HCT116 (cell line): ENCODE data around the gene NANOGP8. TPM values are rescaled to one million over a fixed set of nuclear protein-coding genes. Genes with fewer than 3 reads are reported as not detected.

Experiments
- ATAC-seq: fragments of 200-7000 bp; cut with Tn5 transposase; 2 replicates; pipeline ENCODE4 v1.9.1; 2020; ENCODE audit warnings: mild to moderate bottlenecking, moderate library complexity
- BruUV-seq: library from RNA; stranded (reverse); fragments of 400-500 nt; replicated peaks from 2 replicates; lab custom pipeline; 2021; lab: Mats Ljungman, UMichigan
- CTCF ChIA-PET: fragments of 300-600 bp; sonication (Branson Sonifier 250); formaldehyde crosslinking; loops from one replicate; lab custom pipeline; 2021; ENCODE audit warnings: antibody characterized with exemption; lab: Charles Lee
- POLR2A ChIA-PET: fragments of 300-600, 350-600 bp; sonication (Branson Sonifier 250); formaldehyde crosslinking; loops from one replicate; lab custom pipeline; 2021; ENCODE audit warnings: antibody characterized with exemption; lab: Charles Lee
- RAD21 ChIA-PET, 2 experiments: fragments of 300-600 bp; sonication (Branson Sonifier 250); formaldehyde crosslinking; loops; one replicate each; lab custom pipeline; 2023; ENCODE audit warnings: low total read pairs in 2 of 2; ENCODE audit not compliant: uncharacterized antibody in 2 of 2, unreplicated experiment in 2 of 2, low non-redundant PET in 1 of 2; lab: Charles Lee
- DNase-seq: peaks from one replicate; pipeline ENCODE4 v3.0.0-alpha.2; 2010; ENCODE audit warnings: low read depth, low spot score
- H2AFZ ChIP-seq: fragments of 200-600 bp; shearing (Covaris generic), sonication (generic); 2 replicates; pipeline ENCODE4 v1.6.1; 2017; ENCODE audit warnings: low read depth, mixed run types, mixed read lengths, antibody characterized with exemption, low read length; ENCODE audit not compliant: poor library complexity, severe bottlenecking
- H3K27ac ChIP-seq: 2 replicates; pipeline ENCODE4 v1.5.1; 2012; ENCODE audit warnings: low read depth, low read length
- H3K27me3 ChIP-seq: fragments of 200-600 bp; sonication (generic); 2 replicates; pipeline ENCODE4 v1.6.1; 2016; ENCODE audit warnings: mixed run types, low read length, mixed read lengths; ENCODE audit not compliant: insufficient read depth
- H3K36me3 ChIP-seq, 2 experiments: fragments of 200-500 bp in 1 of 2; fragments of 200-600 bp in 1 of 2; sonication (Bioruptor generic) in 1 of 2; sonication (generic) in 1 of 2; 2 replicates each; pipeline versions ENCODE4 v1.5.1 to v1.6.1; 2014 to 2016; ENCODE audit warnings: low read length in 2 of 2, inconsistent platforms in 1 of 2, mixed read lengths in 1 of 2, mixed run types in 1 of 2; ENCODE audit not compliant: insufficient read depth in 2 of 2, control insufficient read depth in 1 of 2
- H3K4me1 ChIP-seq, 2 experiments: fragments of 200-600 bp in 1 of 2; sonication (generic) in 1 of 2; 2 replicates each; pipeline versions ENCODE4 v1.5.1 to v1.6.1; 2012 to 2017; ENCODE audit warnings: low read length in 2 of 2, inconsistent platforms in 1 of 2, mild to moderate bottlenecking in 1 of 2, mixed read lengths in 1 of 2, mixed run types in 1 of 2, moderate library complexity in 1 of 2; ENCODE audit not compliant: insufficient read depth in 2 of 2, control insufficient read depth in 1 of 2
- H3K4me2 ChIP-seq: fragments of 200-600 bp; sonication (generic); 2 replicates; pipeline ENCODE4 v1.6.1; 2017; ENCODE audit warnings: mixed run types, low read length, mixed read lengths
- H3K4me3 ChIP-seq, 2 experiments: fragments of 200-600 bp in 1 of 2; sonication (generic) in 1 of 2; replicated peaks in 1 of 2; 2 replicates each; pipeline ENCODE4 v1.5.1; 2011 to 2016; ENCODE audit warnings: low read length in 2 of 2, control low read depth in 1 of 2, low read depth in 1 of 2, mild to moderate bottlenecking in 1 of 2, mixed read lengths in 1 of 2, mixed run types in 1 of 2
- H3K79me2 ChIP-seq: fragments of 200-600 bp; sonication (generic); 2 replicates; pipeline ENCODE4 v1.6.1; 2017; ENCODE audit warnings: mild to moderate bottlenecking, mixed run types, low read length, moderate library complexity, mixed read lengths; ENCODE audit not compliant: insufficient read depth
- H3K9ac ChIP-seq: fragments of 200-600 bp; sonication (generic); 2 replicates; pipeline ENCODE4 v1.6.1; 2016; ENCODE audit warnings: low read length, mixed read lengths
- H3K9me2 ChIP-seq: fragments of 200-600 bp; sonication (generic), shearing (Covaris generic); 2 replicates; pipeline ENCODE4 v1.6.1; 2017; ENCODE audit warnings: mixed run types, mild to moderate bottlenecking, moderate library complexity; ENCODE audit not compliant: insufficient read depth
- H3K9me3 ChIP-seq, 2 experiments: fragments of 200-500 bp in 1 of 2; fragments of 200-600 bp in 1 of 2; sonication (Bioruptor generic) in 1 of 2; sonication (generic) in 1 of 2; 2 replicates each; pipeline ENCODE4 v1.6.1; 2014 to 2017; ENCODE audit warnings: low read length in 2 of 2, mixed read lengths in 2 of 2, inconsistent platforms in 1 of 2, low read depth in 1 of 2, mild to moderate bottlenecking in 1 of 2, mixed run types in 1 of 2, moderate library complexity in 1 of 2; ENCODE audit not compliant: control insufficient read depth in 1 of 2, insufficient read depth in 1 of 2
- H4K20me1 ChIP-seq: fragments of 200-600 bp; sonication (generic), shearing (Covaris generic); 2 replicates; pipeline ENCODE4 v1.6.1; 2017; ENCODE audit warnings: mixed run types, mild to moderate bottlenecking, moderate library complexity; ENCODE audit not compliant: insufficient read depth
- ELF1 ChIP-seq: IDR thresholded peaks from 2 replicates; pipeline ENCODE4 v1.6.1; 2012; ENCODE audit warnings: low read depth, borderline replicate concordance
- FOSL1 ChIP-seq: IDR thresholded peaks from 2 replicates; pipeline ENCODE4 v1.6.1; 2012; ENCODE audit warnings: low read depth
- POLR2AphosphoS5 ChIP-seq: IDR thresholded peaks from 2 replicates; pipeline ENCODE4 v1.6.1; 2011; ENCODE audit warnings: mild to moderate bottlenecking, low read depth, low read length, moderate library complexity
- RAD21 ChIP-seq: IDR thresholded peaks from 2 replicates; pipeline ENCODE4 v1.6.1; 2012; ENCODE audit warnings: low read depth, mild to moderate bottlenecking
- SRF ChIP-seq: IDR thresholded peaks from 2 replicates; pipeline ENCODE4 v1.6.1; 2012; ENCODE audit warnings: low read depth
- YY1 ChIP-seq: IDR thresholded peaks from 2 replicates; pipeline ENCODE4 v1.6.1; 2011; ENCODE audit warnings: low read length, low read depth, moderate library complexity, mild to moderate bottlenecking; ENCODE audit not compliant: insufficient replicate concordance; ENCODE audit errors: extremely low read depth
- ZFX ChIP-seq: fragments of 450-650 bp; IDR thresholded peaks from 2 replicates; pipeline ENCODE4 v1.6.1; 2017
- ZNF274 ChIP-seq: fragments of 200-500 bp; sonication (Bioruptor generic); IDR thresholded peaks from 2 replicates; pipeline ENCODE4 v1.6.1; 2014; ENCODE audit warnings: mild to moderate bottlenecking, low read depth, low read length, inconsistent platforms
- intact Hi-C: fragments of 100-400 bp; cut with micrococcal nuclease; formaldehyde crosslinking; loops from 2 replicates; pipeline ENCODE4 v1.10.0; 2022
- total RNA-seq: library from RNA; stranded (reverse); gene quantifications from one replicate; pipeline ENCODE4 v1.2.1, GENCODE V29; 2021; ENCODE audit not compliant: unreplicated experiment
- TF ChIP-seq, protein P1 (sequence below): IDR thresholded peaks from 2 replicates; pipeline ENCODE4 v1.6.1; 2011; ENCODE audit warnings: mild to moderate bottlenecking, low read length, moderate library complexity; ENCODE audit not compliant: insufficient replicate concordance; ENCODE audit errors: extremely low read depth
- TF ChIP-seq, protein P2 (sequence below): IDR thresholded peaks from 2 replicates; pipeline ENCODE4 v1.6.1; 2012
- TF ChIP-seq, protein P3 (sequence below), 3 experiments: fragments of 200-600 bp in 1 of 3; sonication (generic) in 1 of 3; IDR thresholded peaks in 2 of 3; conservative IDR thresholded peaks in 1 of 3; 2 replicates each; pipeline ENCODE4 v1.5.1; 2012 to 2017; ENCODE audit warnings: low read depth in 2 of 3, low read length in 2 of 3, antibody characterized with exemption in 1 of 3, borderline replicate concordance in 1 of 3, control low read depth in 1 of 3, mild to moderate bottlenecking in 1 of 3, mixed read lengths in 1 of 3, mixed run types in 1 of 3, moderate library complexity in 1 of 3; ENCODE audit not compliant: insufficient read depth in 1 of 3
- TF ChIP-seq, protein P4 (sequence below): IDR thresholded peaks from 2 replicates; pipeline ENCODE4 v1.6.1; 2012; ENCODE audit warnings: low read depth

NANOGP8 gene
- total RNA-seq, 1 experiment from 2014 or later, result not detected

DNA sequence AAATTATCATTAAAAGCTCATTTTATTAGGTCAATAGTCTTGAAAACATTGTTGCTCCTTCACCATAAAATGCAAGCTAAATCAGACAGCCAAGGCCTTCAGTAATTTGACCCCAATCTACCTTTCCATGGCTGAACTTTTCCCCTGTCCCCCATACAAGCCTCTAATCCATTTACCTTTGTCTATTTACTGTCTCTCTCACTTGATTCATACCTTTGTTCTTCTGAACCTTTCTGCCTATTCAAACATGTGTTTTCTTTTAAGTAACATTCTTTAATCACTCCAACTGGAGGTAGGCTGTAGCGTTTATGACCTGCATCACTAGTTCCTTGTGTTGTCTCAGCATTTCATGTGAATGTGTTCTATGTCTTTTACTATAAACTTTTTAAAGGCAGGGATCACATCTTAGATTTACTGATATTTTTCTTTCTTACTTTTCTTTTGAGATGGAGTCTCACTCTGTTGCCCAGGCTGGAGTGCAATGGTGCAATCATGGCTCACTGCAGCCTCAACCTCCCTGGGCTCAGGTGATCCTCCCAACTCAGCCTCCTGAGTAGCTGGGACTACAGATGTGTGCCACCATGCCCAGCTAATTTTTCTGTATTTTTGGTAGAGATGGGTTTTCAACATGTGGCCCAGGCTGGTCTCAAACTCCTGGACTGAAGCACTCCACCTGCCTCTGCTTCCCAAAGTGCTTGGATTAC is 5.2 kb upstream of the NANOGP8 start:
- Histone ChIP-seq H4K20me1 (no peaks in the 10 kb centered on the region), H3K9ac (no peak overlapping the region), H3K27me3 (no peaks in the 10 kb centered on the region), H3K4me2 (no peak overlapping the region), H2AFZ (no peak overlapping the region), H3K4me1 (no peaks in the 10 kb centered on the region), H3K79me2 (no peaks in the 10 kb centered on the region), H3K27ac (no peak overlapping the region), H3K9me2 (no peaks in the 10 kb centered on the region), H3K4me3 (no peak overlapping the region), H3K9me3 (no peaks in the 10 kb centered on the region), H3K36me3 (no peaks in the 10 kb centered on the region)
- ChIA-PET CTCF (interaction anchor here (1.0 kb wide), 1 partner anchor 354 kb away, joined by 5 read pairs; no protein-coding TSS in a partner anchor), POLR2A (no interaction called here), RAD21 (no interaction called here)
- DNase-seq (no peak), ATAC-seq (no peak)
- TF ChIP-seq ZFX, result no peak
- TF ChIP-seq YY1, result no peak
- TF ChIP-seq, protein P1, sequence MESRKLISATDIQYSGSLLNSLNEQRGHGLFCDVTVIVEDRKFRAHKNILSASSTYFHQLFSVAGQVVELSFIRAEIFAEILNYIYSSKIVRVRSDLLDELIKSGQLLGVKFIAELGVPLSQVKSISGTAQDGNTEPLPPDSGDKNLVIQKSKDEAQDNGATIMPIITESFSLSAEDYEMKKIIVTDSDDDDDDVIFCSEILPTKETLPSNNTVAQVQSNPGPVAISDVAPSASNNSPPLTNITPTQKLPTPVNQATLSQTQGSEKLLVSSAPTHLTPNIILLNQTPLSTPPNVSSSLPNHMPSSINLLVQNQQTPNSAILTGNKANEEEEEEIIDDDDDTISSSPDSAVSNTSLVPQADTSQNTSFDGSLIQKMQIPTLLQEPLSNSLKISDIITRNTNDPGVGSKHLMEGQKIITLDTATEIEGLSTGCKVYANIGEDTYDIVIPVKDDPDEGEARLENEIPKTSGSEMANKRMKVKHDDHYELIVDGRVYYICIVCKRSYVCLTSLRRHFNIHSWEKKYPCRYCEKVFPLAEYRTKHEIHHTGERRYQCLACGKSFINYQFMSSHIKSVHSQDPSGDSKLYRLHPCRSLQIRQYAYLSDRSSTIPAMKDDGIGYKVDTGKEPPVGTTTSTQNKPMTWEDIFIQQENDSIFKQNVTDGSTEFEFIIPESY, result no peak
- TF ChIP-seq, protein P2, sequence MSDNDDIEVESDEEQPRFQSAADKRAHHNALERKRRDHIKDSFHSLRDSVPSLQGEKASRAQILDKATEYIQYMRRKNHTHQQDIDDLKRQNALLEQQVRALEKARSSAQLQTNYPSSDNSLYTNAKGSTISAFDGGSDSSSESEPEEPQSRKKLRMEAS, result no peak
- TF ChIP-seq, protein P3, sequence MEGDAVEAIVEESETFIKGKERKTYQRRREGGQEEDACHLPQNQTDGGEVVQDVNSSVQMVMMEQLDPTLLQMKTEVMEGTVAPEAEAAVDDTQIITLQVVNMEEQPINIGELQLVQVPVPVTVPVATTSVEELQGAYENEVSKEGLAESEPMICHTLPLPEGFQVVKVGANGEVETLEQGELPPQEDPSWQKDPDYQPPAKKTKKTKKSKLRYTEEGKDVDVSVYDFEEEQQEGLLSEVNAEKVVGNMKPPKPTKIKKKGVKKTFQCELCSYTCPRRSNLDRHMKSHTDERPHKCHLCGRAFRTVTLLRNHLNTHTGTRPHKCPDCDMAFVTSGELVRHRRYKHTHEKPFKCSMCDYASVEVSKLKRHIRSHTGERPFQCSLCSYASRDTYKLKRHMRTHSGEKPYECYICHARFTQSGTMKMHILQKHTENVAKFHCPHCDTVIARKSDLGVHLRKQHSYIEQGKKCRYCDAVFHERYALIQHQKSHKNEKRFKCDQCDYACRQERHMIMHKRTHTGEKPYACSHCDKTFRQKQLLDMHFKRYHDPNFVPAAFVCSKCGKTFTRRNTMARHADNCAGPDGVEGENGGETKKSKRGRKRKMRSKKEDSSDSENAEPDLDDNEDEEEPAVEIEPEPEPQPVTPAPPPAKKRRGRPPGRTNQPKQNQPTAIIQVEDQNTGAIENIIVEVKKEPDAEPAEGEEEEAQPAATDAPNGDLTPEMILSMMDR (IDR thresholded peaks at IDR 0.05 in 2 of 3, conservative IDR thresholded peaks at IDR 0.05 in 1 of 3; ENCODE audit: borderline replicate concordance in 1 of 3, insufficient read depth in 1 of 3, low read depth in 2 of 3, low read length in 2 of 3), result no peak
- TF ChIP-seq RAD21, result no peak
- TF ChIP-seq FOSL1, result no peak
- TF ChIP-seq ZNF274, result no peak
- TF ChIP-seq POLR2AphosphoS5, result no peak
- TF ChIP-seq SRF, result no peak
- TF ChIP-seq ELF1, result no peak
- TF ChIP-seq, protein P4, sequence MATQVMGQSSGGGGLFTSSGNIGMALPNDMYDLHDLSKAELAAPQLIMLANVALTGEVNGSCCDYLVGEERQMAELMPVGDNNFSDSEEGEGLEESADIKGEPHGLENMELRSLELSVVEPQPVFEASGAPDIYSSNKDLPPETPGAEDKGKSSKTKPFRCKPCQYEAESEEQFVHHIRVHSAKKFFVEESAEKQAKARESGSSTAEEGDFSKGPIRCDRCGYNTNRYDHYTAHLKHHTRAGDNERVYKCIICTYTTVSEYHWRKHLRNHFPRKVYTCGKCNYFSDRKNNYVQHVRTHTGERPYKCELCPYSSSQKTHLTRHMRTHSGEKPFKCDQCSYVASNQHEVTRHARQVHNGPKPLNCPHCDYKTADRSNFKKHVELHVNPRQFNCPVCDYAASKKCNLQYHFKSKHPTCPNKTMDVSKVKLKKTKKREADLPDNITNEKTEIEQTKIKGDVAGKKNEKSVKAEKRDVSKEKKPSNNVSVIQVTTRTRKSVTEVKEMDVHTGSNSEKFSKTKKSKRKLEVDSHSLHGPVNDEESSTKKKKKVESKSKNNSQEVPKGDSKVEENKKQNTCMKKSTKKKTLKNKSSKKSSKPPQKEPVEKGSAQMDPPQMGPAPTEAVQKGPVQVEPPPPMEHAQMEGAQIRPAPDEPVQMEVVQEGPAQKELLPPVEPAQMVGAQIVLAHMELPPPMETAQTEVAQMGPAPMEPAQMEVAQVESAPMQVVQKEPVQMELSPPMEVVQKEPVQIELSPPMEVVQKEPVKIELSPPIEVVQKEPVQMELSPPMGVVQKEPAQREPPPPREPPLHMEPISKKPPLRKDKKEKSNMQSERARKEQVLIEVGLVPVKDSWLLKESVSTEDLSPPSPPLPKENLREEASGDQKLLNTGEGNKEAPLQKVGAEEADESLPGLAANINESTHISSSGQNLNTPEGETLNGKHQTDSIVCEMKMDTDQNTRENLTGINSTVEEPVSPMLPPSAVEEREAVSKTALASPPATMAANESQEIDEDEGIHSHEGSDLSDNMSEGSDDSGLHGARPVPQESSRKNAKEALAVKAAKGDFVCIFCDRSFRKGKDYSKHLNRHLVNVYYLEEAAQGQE, result no peak
- intact Hi-C loops, result no loop called here
- BruUV-seq, result no TSS peak
